RWPE2 (cell line): Measurements from ENCODE around the gene PDE4D.
"Not testable (repeated sequence)": the region's sequence is repeated elsewhere in the genome, so short reads cannot be mapped to it uniquely, and the experiment has no call there.

Experiments
- ATAC-seq: fragments of 200-7000 bp; cut with Tn5 transposase; 3 replicates; pipeline ENCODE4 v1.9.1; 2021; ENCODE audit warnings: low read depth
- DNase-seq: peaks from one replicate; pipeline ENCODE4 v3.0.0-alpha.2; 2020; ENCODE audit warnings: low spot score
- H3K27ac ChIP-seq: fragments of 450-650 bp; 2 replicates; pipeline ENCODE4 v1.5.1; 2017; ENCODE audit warnings: mild to moderate bottlenecking; ENCODE audit not compliant: poor library complexity, severe bottlenecking
- H3K27me3 ChIP-seq: fragments of 250-450 bp; sonication (Bioruptor Pico); 2 replicates; pipeline ENCODE4 v1.5.1; 2021; ENCODE audit warnings: mild to moderate bottlenecking, moderate library complexity; ENCODE audit not compliant: insufficient read depth, poor library complexity, severe bottlenecking
- H3K36me3 ChIP-seq: fragments of 250-450 bp; sonication (Bioruptor Pico); 2 replicates; pipeline ENCODE4 v1.5.1; 2020; ENCODE audit warnings: low read depth, mild to moderate bottlenecking, moderate library complexity
- H3K4me1 ChIP-seq: fragments of 250-450 bp; sonication (Bioruptor Pico); 2 replicates; pipeline ENCODE4 v1.5.1; 2021; ENCODE audit warnings: mild to moderate bottlenecking, moderate library complexity; ENCODE audit not compliant: insufficient read depth, poor library complexity, severe bottlenecking
- H3K4me3 ChIP-seq: fragments of 250-450 bp; sonication (Bioruptor Pico); 2 replicates; pipeline ENCODE4 v1.5.1; 2021; ENCODE audit warnings: mild to moderate bottlenecking, moderate library complexity; ENCODE audit not compliant: severe bottlenecking
- H3K9me3 ChIP-seq: fragments of 250-450 bp; sonication (Bioruptor Pico); 2 replicates; pipeline ENCODE4 v1.5.1; 2021; ENCODE audit warnings: mild to moderate bottlenecking, moderate library complexity; ENCODE audit not compliant: severe bottlenecking
- CTCF ChIP-seq: fragments of 450-650 bp; IDR thresholded peaks from one replicate; pipeline ENCODE4 v1.5.1; 2017; ENCODE audit warnings: mild to moderate bottlenecking, moderate library complexity; ENCODE audit not compliant: poor library complexity, severe bottlenecking

PDE4D gene

DNA sequence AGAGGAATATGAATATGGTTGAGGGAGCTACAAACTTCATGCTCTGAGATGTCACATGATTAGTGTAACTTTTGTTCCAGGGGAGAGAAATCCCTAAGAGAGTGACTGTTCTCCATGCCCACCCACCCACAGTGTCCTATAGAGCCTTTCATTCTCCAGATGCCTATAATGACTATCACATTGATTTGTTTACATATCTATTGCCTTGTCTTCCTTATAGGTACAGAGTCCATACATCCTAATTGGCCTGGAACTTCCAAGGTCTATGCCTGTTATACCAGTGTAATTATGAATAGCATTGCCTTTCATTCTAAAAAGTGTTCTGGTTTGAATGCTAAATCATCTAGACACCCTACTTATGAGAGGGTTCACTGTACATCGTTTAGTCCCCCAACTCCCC, 835.3 kb downstream of the PDE4D start:
- no peak for ATAC-seq
- no peak for DNase-seq
- H3K36me3 ChIP-seq, result no peaks in the 10 kb centered on the region
- H3K4me1 ChIP-seq, result peaks cover 33% of the 10 kb centered on the region
- no peak overlapping the region for H3K4me3 ChIP-seq
- H3K9me3 ChIP-seq, result no peaks in the 10 kb centered on the region
- no peak for TF ChIP-seq CTCF
- H3K27ac ChIP-seq, result no peak overlapping the region
- H3K27me3 ChIP-seq, result no peaks in the 10 kb centered on the region

DNA sequence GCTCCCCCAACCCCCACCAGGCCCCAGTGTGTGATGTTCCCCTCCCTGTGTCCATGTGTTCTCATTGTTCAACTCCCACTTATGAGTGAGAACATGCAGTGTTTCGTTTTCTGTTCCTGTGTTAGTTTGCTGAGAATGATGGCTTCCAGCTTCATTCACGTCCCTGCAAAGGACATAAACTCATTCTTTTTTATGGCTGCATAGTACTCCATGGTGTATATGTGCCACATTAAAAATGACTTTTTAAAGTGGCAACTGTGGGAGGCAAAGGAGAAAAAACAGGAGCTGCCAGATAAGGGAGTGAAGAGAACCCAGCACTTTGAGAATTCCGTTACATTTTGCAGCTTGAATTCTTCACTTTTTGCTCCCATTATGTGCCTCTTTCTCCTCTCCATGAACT, 836.9 kb downstream of the PDE4D start:
- H3K4me1 ChIP-seq, result peaks cover 19% of the 10 kb centered on the region
- H3K4me3 ChIP-seq, H3K9me3 ChIP-seq, H3K27me3 ChIP-seq, ATAC-seq, DNase-seq, H3K36me3 ChIP-seq: not testable (repeated sequence)
- peak overlapping the region; percentile 46 for H3K27ac ChIP-seq

DNA sequence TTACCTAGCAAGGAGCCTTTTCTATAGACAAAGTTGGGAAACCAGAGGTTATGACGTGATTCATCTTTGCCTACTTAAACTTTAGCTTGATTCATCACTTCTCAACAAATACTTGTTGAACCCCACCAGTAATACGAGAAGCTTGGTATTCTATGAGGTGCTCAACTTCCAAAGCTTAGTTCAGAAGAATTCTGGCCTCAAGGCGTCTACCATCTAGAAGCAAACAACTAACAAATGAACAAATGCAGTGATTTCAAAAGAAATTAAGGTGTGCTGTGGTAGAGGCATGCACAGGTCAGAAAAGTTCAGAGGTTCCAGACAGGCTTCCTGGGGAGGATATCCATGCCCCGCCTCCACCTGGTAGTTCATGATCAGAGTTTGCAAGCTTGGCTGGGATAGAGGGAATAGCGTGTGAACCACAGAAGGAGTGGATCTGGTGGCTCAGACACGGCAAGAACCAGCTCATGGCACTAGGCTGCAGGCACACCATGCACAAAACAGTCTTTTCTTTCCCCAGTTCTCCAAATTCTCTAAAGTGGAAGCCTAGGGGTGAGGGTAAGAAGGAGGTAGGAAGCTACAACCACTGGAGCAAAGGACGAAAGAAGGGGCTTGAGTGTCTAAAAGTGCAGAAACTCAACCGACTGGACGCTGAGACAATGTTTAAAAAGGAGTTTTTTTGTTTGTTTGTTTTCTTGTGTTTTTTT, 837.6 kb downstream of the PDE4D start:
- Histone ChIP-seq H3K27me3 (no peaks in the 10 kb centered on the region), H3K4me3 (no peak overlapping the region), H3K36me3 (no peaks in the 10 kb centered on the region), H3K4me1 (peaks cover 12% of the 10 kb centered on the region), H3K9me3 (no peaks in the 10 kb centered on the region), H3K27ac (peak overlapping the region; percentile 46)
- ATAC-seq (peak; percentile 88), DNase-seq (no peak)
- TF ChIP-seq CTCF, result no peak

- TF ChIP-seq CTCF, result no peak
- Histone ChIP-seq H3K4me3 (no peak overlapping the region), H3K36me3 (no peaks in the 10 kb centered on the region), H3K4me1 (peaks cover 10% of the 10 kb centered on the region), H3K27ac (peak overlapping the region; percentile 46), H3K27me3 (no peaks in the 10 kb centered on the region), H3K9me3 (no peaks in the 10 kb centered on the region)
- ATAC-seq (no peak), DNase-seq (no peak)
Observed at GRCh38 chr5:59054963-59055528, 838.5 kb downstream of the PDE4D start.

GRCh38 chr5:59051951-59052350, 841.6 kb downstream of the PDE4D start:
- Histone ChIP-seq H3K9me3 (no peaks in the 10 kb centered on the region), H3K36me3 (no peaks in the 10 kb centered on the region), H3K27ac (no peak overlapping the region), H3K27me3 (no peaks in the 10 kb centered on the region), H3K4me1 (peaks cover 10% of the 10 kb centered on the region), H3K4me3 (no peak overlapping the region)
- TF ChIP-seq CTCF, result no peak
- ATAC-seq (no peak), DNase-seq (no peak)
